Loucy (cell line): ENCODE measurements around the gene SLC5A2.

Experiments used
- EZH2phosphoT487 ChIP-seq: fragments of 200-600 bp; IDR thresholded peaks from 2 replicates; pipeline ENCODE4 v1.6.1; 2018; ENCODE audit warnings: antibody characterized with exemption, mild to moderate bottlenecking, moderate library complexity, borderline replicate concordance
- TF ChIP-seq, protein P1 (sequence below): fragments of 200-600 bp; sonication (generic); conservative IDR thresholded peaks from 2 replicates; pipeline ENCODE4 v1.5.1; 2014; ENCODE audit warnings: mild to moderate bottlenecking, antibody characterized with exemption, low read length

DNA sequence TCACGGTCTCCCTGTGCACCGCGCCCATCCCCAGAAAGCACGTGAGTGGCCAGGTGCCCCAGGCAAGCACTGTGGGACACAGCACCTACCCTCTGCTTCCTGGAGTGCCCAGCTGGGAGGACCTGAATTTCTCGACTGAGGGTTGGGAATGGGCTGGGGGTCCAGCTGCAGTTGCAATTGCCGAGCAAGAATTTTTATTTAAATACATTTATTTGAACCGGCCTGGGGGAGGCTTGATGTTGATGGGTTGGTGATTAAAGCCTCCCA is 6.3 kb downstream of the SLC5A2 start:
- TF ChIP-seq, protein P1, sequence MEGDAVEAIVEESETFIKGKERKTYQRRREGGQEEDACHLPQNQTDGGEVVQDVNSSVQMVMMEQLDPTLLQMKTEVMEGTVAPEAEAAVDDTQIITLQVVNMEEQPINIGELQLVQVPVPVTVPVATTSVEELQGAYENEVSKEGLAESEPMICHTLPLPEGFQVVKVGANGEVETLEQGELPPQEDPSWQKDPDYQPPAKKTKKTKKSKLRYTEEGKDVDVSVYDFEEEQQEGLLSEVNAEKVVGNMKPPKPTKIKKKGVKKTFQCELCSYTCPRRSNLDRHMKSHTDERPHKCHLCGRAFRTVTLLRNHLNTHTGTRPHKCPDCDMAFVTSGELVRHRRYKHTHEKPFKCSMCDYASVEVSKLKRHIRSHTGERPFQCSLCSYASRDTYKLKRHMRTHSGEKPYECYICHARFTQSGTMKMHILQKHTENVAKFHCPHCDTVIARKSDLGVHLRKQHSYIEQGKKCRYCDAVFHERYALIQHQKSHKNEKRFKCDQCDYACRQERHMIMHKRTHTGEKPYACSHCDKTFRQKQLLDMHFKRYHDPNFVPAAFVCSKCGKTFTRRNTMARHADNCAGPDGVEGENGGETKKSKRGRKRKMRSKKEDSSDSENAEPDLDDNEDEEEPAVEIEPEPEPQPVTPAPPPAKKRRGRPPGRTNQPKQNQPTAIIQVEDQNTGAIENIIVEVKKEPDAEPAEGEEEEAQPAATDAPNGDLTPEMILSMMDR, result no peak
- no peak for TF ChIP-seq EZH2phosphoT487
